Breast epithelium (tissue), 4 donors: ENCODE data around the gene REEP1. TPM values are rescaled to one million over a fixed set of nuclear protein-coding genes. Genes with fewer than 3 reads are reported as not detected.

ENCODE experiments used
- DNase-seq, 2 donors: peaks; one replicate each; pipeline ENCODE4 v3.0.0-alpha.2; 2019; ENCODE audit warnings: low spot score in 2 of 2
- H3K27ac ChIP-seq, 2 donors: fragments of 200-600 bp; sonication (generic) in 1 of 2; one replicate each; pipeline ENCODE4 v1.5.1; 2016 to 2019; ENCODE audit warnings: mild to moderate bottlenecking in 1 of 2
- H3K27me3 ChIP-seq, 2 donors: fragments of 200-600 bp; sonication (generic) in 1 of 2; one replicate each; pipeline versions ENCODE4 v1.5.1 to v1.6.0; 2017 to 2019; ENCODE audit warnings: control low read depth in 1 of 2, mild to moderate bottlenecking in 1 of 2
- H3K36me3 ChIP-seq: fragments of 200-600 bp; one replicate; pipeline ENCODE4 v1.5.1; 2019
- H3K4me1 ChIP-seq, 2 donors: fragments of 200-600 bp; sonication (generic); one replicate each; pipeline ENCODE4 v1.5.1; 2016 to 2019; ENCODE audit warnings: control low read depth in 1 of 2
- H3K4me3 ChIP-seq, 3 donors: fragments of 200-600 bp; sonication (generic); 1 replicate in 2 of 3; 2 replicates in 1 of 3; pipeline ENCODE4 v1.5.1; 2016 to 2019; ENCODE audit warnings: mild to moderate bottlenecking in 3 of 3, moderate library complexity in 2 of 3
- H3K9me3 ChIP-seq, 2 donors: fragments of 200-600 bp; sonication (generic) in 1 of 2; one replicate each; pipeline ENCODE4 v1.5.1; 2016 to 2019; ENCODE audit warnings: control low read depth in 1 of 2
- CTCF ChIP-seq, 3 donors: fragments of 450-650 bp; IDR thresholded peaks; one replicate each; pipeline ENCODE4 v1.5.1; 2016 to 2017; ENCODE audit warnings: antibody characterized with exemption in 3 of 3, mild to moderate bottlenecking in 3 of 3, moderate library complexity in 3 of 3
- POLR2A ChIP-seq: fragments of 450-650 bp; IDR thresholded peaks from one replicate; pipeline ENCODE4 v1.6.1; 2016; ENCODE audit warnings: antibody characterized with exemption, mild to moderate bottlenecking, moderate library complexity
- POLR2AphosphoS5 ChIP-seq, 3 donors: sonication (generic); formaldehyde crosslinking; IDR thresholded peaks; one replicate each; pipeline ENCODE4 v1.6.1; 2017; ENCODE audit warnings: antibody characterized with exemption in 3 of 3
- intact Hi-C: fragments of 100-400 bp; cut with DNase I; formaldehyde crosslinking; loops from one replicate; pipeline ENCODE4 v1.15.1; 2023; ENCODE audit warnings: low total_unique reads
- total RNA-seq, 3 donors: library from RNA; depleted of rRNA; stranded (reverse); fragments of >200 nt; gene quantifications; one replicate each; pipeline ENCODE4 v1.1.0, GENCODE V29; 2016

REEP1 gene
- total RNA-seq, 3 donors from 2014 or later, result 0.32 to 3.8 (median 1.3) TPM

GRCh38 chr2:86368161-86368824 is 30.9 kb upstream of the REEP1 start:
- DNase-seq, result no peak
- peaks cover 0 to 7% of the 10 kb centered on the region in 2 donors for H3K9me3 ChIP-seq
- no peaks in the 10 kb centered on the region for H3K27me3 ChIP-seq
- H3K4me1 ChIP-seq, result no peaks in the 10 kb centered on the region
- peak overlapping the region in 1 of 3 donors; percentile 38 for H3K4me3 ChIP-seq
- H3K36me3 ChIP-seq, result no peaks in the 10 kb centered on the region
- intact Hi-C loops, result no loop called here
- no peak overlapping the region for H3K27ac ChIP-seq
- TF ChIP-seq POLR2AphosphoS5 (IDR thresholded peaks at IDR 0.05) (no peak), CTCF (IDR thresholded peaks at IDR 0.05) (peak in 2 of 3 donors; percentile 9 to 22), POLR2A (no peak)

- H3K27me3 ChIP-seq, result no peaks in the 10 kb centered on the region
- no peak for TF ChIP-seq CTCF (IDR thresholded peaks at IDR 0.05)
- TF ChIP-seq POLR2A, result no peak
- TF ChIP-seq POLR2AphosphoS5 (IDR thresholded peaks at IDR 0.05), result no peak
- H3K36me3 ChIP-seq, result no peaks in the 10 kb centered on the region
- intact Hi-C loops, result no loop called here
- no peak overlapping the region for H3K4me3 ChIP-seq
- no peaks in the 10 kb centered on the region for H3K4me1 ChIP-seq
- no peak for DNase-seq
- no peak overlapping the region for H3K27ac ChIP-seq
- peaks cover 0 to 7% of the 10 kb centered on the region in 2 donors for H3K9me3 ChIP-seq
Measured at GRCh38 chr2:86367499-86367777, 30.0 kb upstream of the REEP1 start.

GRCh38 chr2:86366651-86367498 is 29.4 kb upstream of the REEP1 start:
- Histone ChIP-seq H3K4me1 (no peaks in the 10 kb centered on the region), H3K27me3 (no peaks in the 10 kb centered on the region)
- intact Hi-C loops, result no loop called here

GRCh38 chr2:86364894-86365293 is 27.5 kb upstream of the REEP1 start:
- Histone ChIP-seq H3K4me3 (no peak overlapping the region), H3K36me3 (no peaks in the 10 kb centered on the region), H3K27ac (no peak overlapping the region), H3K27me3 (no peaks in the 10 kb centered on the region), H3K4me1 (no peaks in the 10 kb centered on the region), H3K9me3 (no peaks in the 10 kb centered on the region)
- intact Hi-C loops, result no loop called here
- no peak for DNase-seq
- TF ChIP-seq CTCF (IDR thresholded peaks at IDR 0.05) (no peak), POLR2A (no peak), POLR2AphosphoS5 (IDR thresholded peaks at IDR 0.05) (no peak)

More at GRCh38 chr2:86366651-86367498, 29.4 kb upstream of the REEP1 start:
- DNase-seq, result no peak
- Histone ChIP-seq H3K27ac (no peak overlapping the region), H3K9me3 (peaks cover 0 to 7% of the 10 kb centered on the region in 2 donors), H3K4me3 (no peak overlapping the region), H3K36me3 (no peaks in the 10 kb centered on the region)
- no peak for TF ChIP-seq CTCF (IDR thresholded peaks at IDR 0.05)
- TF ChIP-seq POLR2A, result no peak
- TF ChIP-seq POLR2AphosphoS5 (IDR thresholded peaks at IDR 0.05), result no peak

GRCh38 chr2:86360776-86361175 is 23.4 kb upstream of the REEP1 start:
- TF ChIP-seq POLR2AphosphoS5 (IDR thresholded peaks at IDR 0.05) (no peak), POLR2A (no peak), CTCF (IDR thresholded peaks at IDR 0.05) (no peak)
- intact Hi-C loops, result no loop called here
- no peaks in the 10 kb centered on the region for H3K36me3 ChIP-seq

More at GRCh38 chr2:86360776-86361175, 23.4 kb upstream of the REEP1 start:
- no peaks in the 10 kb centered on the region for H3K4me1 ChIP-seq
- DNase-seq, result no peak
- no peak overlapping the region for H3K4me3 ChIP-seq
- no peak overlapping the region for H3K27ac ChIP-seq
- no peaks in the 10 kb centered on the region for H3K27me3 ChIP-seq
- H3K9me3 ChIP-seq, result no peaks in the 10 kb centered on the region
